ENCODE data around the gene MRPL37. TPM values are rescaled to one million over a fixed set of nuclear protein-coding genes. Genes with fewer than 3 reads are reported as not detected.
A peak's percentile ranks its signal among the peaks of the same experiment; 100 is the strongest.

Gene MRPL37
- total and polyA plus RNA-seq, 2 experiments from 2014 or later: 93.7 to 97.9 TPM

DNA sequence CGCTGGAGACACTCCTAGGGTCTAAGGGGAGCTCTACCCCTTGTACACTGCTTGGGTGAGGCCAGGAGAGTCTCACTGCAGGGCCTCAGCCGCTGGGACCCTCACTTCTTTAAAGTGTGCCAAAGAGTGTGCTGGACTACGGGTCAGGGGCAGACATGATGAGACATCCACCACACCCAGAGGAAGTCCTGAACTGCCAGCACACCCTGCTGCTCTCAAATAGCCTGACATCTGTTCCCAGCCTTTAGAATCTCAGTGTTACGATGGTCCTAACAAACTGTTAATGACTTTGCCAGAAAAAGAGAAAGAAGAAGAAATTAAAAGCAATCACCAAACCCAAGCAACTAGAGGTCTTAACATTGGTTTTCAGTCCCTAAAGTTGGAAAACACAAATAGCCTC lies 49.0 kb downstream of the MRPL37 start:
- Histone ChIP-seq H3K27ac (no peak overlapping the region), H3K27me3 (no peaks in the 10 kb centered on the region), H3K4me3 (no peak overlapping the region), H3K36me3 (peaks cover 3% of the 10 kb centered on the region), H3K9me3 (ENCODE audit: low read depth) (no peaks in the 10 kb centered on the region), H3K4me1 (ENCODE audit: low read depth) (peaks cover 12% of the 10 kb centered on the region)
- no peak for DNase-seq (ENCODE audit: low read depth in 1 of 2, low spot score in 1 of 2)
- no peak for TF ChIP-seq CTCF (IDR thresholded peaks at IDR 0.05; ENCODE audit: low read depth, low read length)

DNA sequence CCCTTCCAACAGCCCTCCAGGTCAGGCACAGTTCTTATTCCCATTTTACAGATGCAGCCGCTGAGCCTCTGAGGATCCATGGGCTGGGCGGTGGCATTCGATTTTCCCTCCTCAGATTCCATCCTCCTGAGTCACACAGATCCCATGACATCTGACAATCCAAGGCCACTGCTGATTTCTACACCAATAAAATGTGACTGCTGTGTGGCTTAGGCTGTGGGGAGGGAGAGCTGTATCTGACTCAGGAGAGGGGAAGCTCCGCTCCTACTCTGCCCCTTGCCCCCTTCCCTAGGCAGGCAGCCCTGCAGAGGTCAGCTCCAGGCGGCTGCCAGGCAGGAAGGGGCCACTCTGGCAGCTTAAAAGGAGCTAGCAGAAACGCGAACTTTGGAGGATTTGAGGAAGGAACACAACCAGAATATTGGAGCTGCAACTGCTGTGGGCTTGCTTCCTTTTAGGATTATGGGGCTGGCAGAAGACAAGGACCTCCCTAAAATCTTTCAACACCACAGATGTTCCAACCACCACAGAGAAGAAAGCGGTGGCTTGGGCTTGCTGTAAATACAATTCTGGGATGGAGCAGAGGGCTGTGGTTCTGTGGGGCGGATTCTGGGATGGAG lies 50.0 kb downstream of the MRPL37 start:
- DNase-seq (ENCODE audit: low read depth in 1 of 2, low spot score in 1 of 2): peak in 1 of 2 donors; percentile 72
- H3K27ac ChIP-seq: no peak overlapping the region

DNA sequence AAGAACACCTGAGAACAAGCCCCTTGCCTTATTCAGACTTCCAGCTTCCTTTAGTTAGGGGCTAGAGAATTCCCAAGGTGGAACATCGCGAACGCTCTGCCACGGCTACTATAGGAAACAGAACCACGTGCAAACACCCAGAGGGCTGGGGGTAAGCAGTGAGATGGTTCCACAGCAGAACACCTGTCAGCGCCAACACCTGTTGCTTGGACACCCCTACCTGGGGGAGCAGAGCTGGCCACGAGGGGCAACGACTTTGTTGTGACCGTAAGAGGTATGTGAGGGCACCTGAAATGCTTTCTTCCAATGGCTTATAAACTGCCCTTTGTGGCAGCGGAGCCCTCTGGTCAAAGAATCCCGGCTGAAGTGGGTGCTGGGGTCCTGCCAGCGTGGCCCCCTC lies 50.7 kb downstream of the MRPL37 start:
- TF ChIP-seq CTCF (IDR thresholded peaks at IDR 0.05; ENCODE audit: low read depth, low read length): no peak
- no peaks in the 10 kb centered on the region for H3K9me3 ChIP-seq (ENCODE audit: low read depth)
- peaks cover 10% of the 10 kb centered on the region for H3K4me1 ChIP-seq (ENCODE audit: low read depth)
- no peak for DNase-seq (ENCODE audit: low read depth in 1 of 2, low spot score in 1 of 2)
- no peak overlapping the region for H3K4me3 ChIP-seq
- H3K27ac ChIP-seq: no peak overlapping the region
- no peaks in the 10 kb centered on the region for H3K27me3 ChIP-seq
- peaks cover 3% of the 10 kb centered on the region for H3K36me3 ChIP-seq

More for the DNA sequence above, 50.0 kb downstream of the MRPL37 start:
- peaks cover 3% of the 10 kb centered on the region for H3K36me3 ChIP-seq
- H3K27me3 ChIP-seq: no peaks in the 10 kb centered on the region
- H3K4me3 ChIP-seq: no peak overlapping the region
- no peaks in the 10 kb centered on the region for H3K9me3 ChIP-seq (ENCODE audit: low read depth)
- no peak for TF ChIP-seq CTCF (IDR thresholded peaks at IDR 0.05; ENCODE audit: low read depth, low read length)
- peaks cover 12% of the 10 kb centered on the region for H3K4me1 ChIP-seq (ENCODE audit: low read depth)

GRCh38 chr1:54252371-54252936 lies 52.5 kb downstream of the MRPL37 start:
- H3K36me3 ChIP-seq: peaks cover 3% of the 10 kb centered on the region
- no peak for TF ChIP-seq CTCF (IDR thresholded peaks at IDR 0.05; ENCODE audit: low read depth, low read length)
- no peaks in the 10 kb centered on the region for H3K4me1 ChIP-seq (ENCODE audit: low read depth)
- no peak overlapping the region for H3K27ac ChIP-seq
- H3K27me3 ChIP-seq: no peaks in the 10 kb centered on the region
- no peak overlapping the region for H3K4me3 ChIP-seq
- no peak for DNase-seq (ENCODE audit: low read depth in 1 of 2, low spot score in 1 of 2)
- no peaks in the 10 kb centered on the region for H3K9me3 ChIP-seq (ENCODE audit: low read depth)

GRCh38 chr1:54253480-54253879 lies 53.5 kb downstream of the MRPL37 start:
- Histone ChIP-seq H3K27me3 (no peaks in the 10 kb centered on the region), H3K27ac (no peak overlapping the region), H3K9me3 (ENCODE audit: low read depth) (no peaks in the 10 kb centered on the region), H3K36me3 (peaks cover 3% of the 10 kb centered on the region), H3K4me1 (ENCODE audit: low read depth) (no peaks in the 10 kb centered on the region), H3K4me3 (no peak overlapping the region)
- DNase-seq (ENCODE audit: low read depth in 1 of 2, low spot score in 1 of 2): peak in 1 of 2 donors; percentile 85
- TF ChIP-seq CTCF (IDR thresholded peaks at IDR 0.05; ENCODE audit: low read depth, low read length): no peak
